DND-41 (cell line): ENCODE results near the gene SRSF12.
"Not testable (repeated sequence)": the region's sequence is repeated elsewhere in the genome, so short reads cannot be mapped to it uniquely, and the experiment has no call there.

Experiments
- ATAC-seq: fragments of 200-7000 bp; cut with Tn5 transposase; 3 replicates; pipeline ENCODE4 v1.9.1; 2021; ENCODE audit warnings: low read depth; ENCODE audit not compliant: insufficient read depth
- DNase-seq: peaks from one replicate; pipeline ENCODE4 v3.0.0-alpha.2; 2020
- H2AFZ ChIP-seq: 2 replicates; pipeline ENCODE4 v1.6.0; 2012; ENCODE audit warnings: low read depth, low read length
- H3K27ac ChIP-seq: 2 replicates; pipeline ENCODE4 v1.5.1; 2012; ENCODE audit warnings: low read length, inconsistent platforms
- H3K27me3 ChIP-seq: fragments of 200-600 bp; sonication (generic); 2 replicates; pipeline ENCODE4 v1.6.0; 2012; ENCODE audit warnings: low read length, mild to moderate bottlenecking, inconsistent platforms; ENCODE audit not compliant: insufficient read depth, poor library complexity
- H3K36me3 ChIP-seq: 2 replicates; pipeline ENCODE4 v1.5.1; 2012; ENCODE audit warnings: low read length, inconsistent platforms; ENCODE audit not compliant: insufficient read depth
- H3K4me1 ChIP-seq: 2 replicates; pipeline ENCODE4 v1.5.1; 2012; ENCODE audit warnings: mild to moderate bottlenecking, low read length; ENCODE audit not compliant: insufficient read depth
- H3K4me2 ChIP-seq: 2 replicates; pipeline ENCODE4 v1.6.0; 2012; ENCODE audit warnings: mild to moderate bottlenecking, moderate library complexity, low read length, inconsistent platforms; ENCODE audit not compliant: insufficient read depth
- H3K4me3 ChIP-seq, 2 experiments: fragments of 200-600 bp in 1 of 2; shearing (Covaris generic) in 1 of 2; 2 replicates each; pipeline ENCODE4 v1.5.1; 2012 to 2016; ENCODE audit warnings: inconsistent platforms in 2 of 2, low read length in 2 of 2, mild to moderate bottlenecking in 2 of 2, low read depth in 1 of 2, moderate library complexity in 1 of 2
- H3K79me2 ChIP-seq: 2 replicates; pipeline ENCODE4 v1.6.0; 2012; ENCODE audit warnings: low read length, inconsistent platforms; ENCODE audit not compliant: insufficient read depth
- H3K9ac ChIP-seq: 2 replicates; pipeline ENCODE4 v1.6.0; 2012; ENCODE audit warnings: low read depth, mild to moderate bottlenecking, inconsistent platforms, low read length, moderate library complexity
- H3K9me3 ChIP-seq: 2 replicates; pipeline ENCODE4 v1.5.1; 2012; ENCODE audit warnings: low read length, moderate library complexity, mild to moderate bottlenecking, inconsistent platforms; ENCODE audit not compliant: insufficient read depth, severe bottlenecking
- H4K20me1 ChIP-seq: 2 replicates; pipeline ENCODE4 v1.6.0; 2012; ENCODE audit warnings: low read length; ENCODE audit not compliant: insufficient read depth
- EZH2 ChIP-seq: IDR thresholded peaks from 3 replicates; pipeline ENCODE4 v1.6.1; 2012; ENCODE audit warnings: borderline replicate concordance, low read depth, mild to moderate bottlenecking, moderate library complexity, low read length, inconsistent platforms; ENCODE audit not compliant: severe bottlenecking
- TF ChIP-seq, protein P1 (sequence below): IDR thresholded peaks from 2 replicates; pipeline ENCODE4 v1.5.1; 2012; ENCODE audit warnings: borderline replicate concordance, low read length, moderate library complexity, mild to moderate bottlenecking; ENCODE audit not compliant: poor library complexity, severe bottlenecking; ENCODE audit errors: extremely low read depth

The SRSF12 gene

DNA sequence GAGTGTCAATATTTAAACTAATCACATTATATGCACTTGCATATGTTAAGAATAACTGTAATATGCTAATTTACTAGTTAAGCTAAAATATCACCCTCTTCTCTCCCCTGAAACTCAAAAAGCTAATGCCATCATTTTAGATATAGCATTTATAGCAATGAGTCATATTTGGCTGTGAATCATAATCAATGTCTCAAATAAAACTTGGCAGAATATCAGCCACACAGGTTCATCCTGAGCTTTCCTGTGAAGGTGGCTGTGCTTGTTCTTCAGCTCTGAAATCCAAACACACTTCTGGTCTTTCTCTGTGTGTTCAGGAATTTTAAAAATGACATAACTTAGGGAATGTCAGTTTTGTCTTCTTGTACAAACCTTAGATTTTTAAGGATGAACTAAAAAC lies 50.1 kb downstream of the SRSF12 start:
- Histone ChIP-seq H2AFZ (no peak overlapping the region), H3K36me3 (no peaks in the 10 kb centered on the region), H3K9ac (no peak overlapping the region), H3K27me3 (no peaks in the 10 kb centered on the region), H3K4me2 (no peak overlapping the region), H3K4me3 (no peak overlapping the region), H4K20me1 (no peaks in the 10 kb centered on the region), H3K79me2 (no peaks in the 10 kb centered on the region), H3K4me1 (no peaks in the 10 kb centered on the region), H3K9me3 (no peaks in the 10 kb centered on the region), H3K27ac (no peak overlapping the region)
- ATAC-seq = no peak
- no peak for DNase-seq
- TF ChIP-seq EZH2 = no peak
- TF ChIP-seq, protein P1, sequence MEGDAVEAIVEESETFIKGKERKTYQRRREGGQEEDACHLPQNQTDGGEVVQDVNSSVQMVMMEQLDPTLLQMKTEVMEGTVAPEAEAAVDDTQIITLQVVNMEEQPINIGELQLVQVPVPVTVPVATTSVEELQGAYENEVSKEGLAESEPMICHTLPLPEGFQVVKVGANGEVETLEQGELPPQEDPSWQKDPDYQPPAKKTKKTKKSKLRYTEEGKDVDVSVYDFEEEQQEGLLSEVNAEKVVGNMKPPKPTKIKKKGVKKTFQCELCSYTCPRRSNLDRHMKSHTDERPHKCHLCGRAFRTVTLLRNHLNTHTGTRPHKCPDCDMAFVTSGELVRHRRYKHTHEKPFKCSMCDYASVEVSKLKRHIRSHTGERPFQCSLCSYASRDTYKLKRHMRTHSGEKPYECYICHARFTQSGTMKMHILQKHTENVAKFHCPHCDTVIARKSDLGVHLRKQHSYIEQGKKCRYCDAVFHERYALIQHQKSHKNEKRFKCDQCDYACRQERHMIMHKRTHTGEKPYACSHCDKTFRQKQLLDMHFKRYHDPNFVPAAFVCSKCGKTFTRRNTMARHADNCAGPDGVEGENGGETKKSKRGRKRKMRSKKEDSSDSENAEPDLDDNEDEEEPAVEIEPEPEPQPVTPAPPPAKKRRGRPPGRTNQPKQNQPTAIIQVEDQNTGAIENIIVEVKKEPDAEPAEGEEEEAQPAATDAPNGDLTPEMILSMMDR = no peak

GRCh38 chr6:89066940-89067646 lies 50.8 kb downstream of the SRSF12 start:
- H2AFZ ChIP-seq = no peak overlapping the region
- no peaks in the 10 kb centered on the region for H4K20me1 ChIP-seq
- H3K79me2 ChIP-seq = no peaks in the 10 kb centered on the region
- H3K4me3 ChIP-seq = no peak overlapping the region
- no peak overlapping the region for H3K4me2 ChIP-seq
- H3K27ac ChIP-seq = no peak overlapping the region
- H3K9ac ChIP-seq = no peak overlapping the region
- H3K27me3 ChIP-seq = no peaks in the 10 kb centered on the region
- TF ChIP-seq, protein P1 = no peak
- no peak for TF ChIP-seq EZH2
- H3K36me3 ChIP-seq = no peaks in the 10 kb centered on the region
- ATAC-seq = no peak
- DNase-seq = no peak
- no peaks in the 10 kb centered on the region for H3K4me1 ChIP-seq
- H3K9me3 ChIP-seq = no peaks in the 10 kb centered on the region

- not testable (repeated sequence) for ATAC-seq
These were observed 51.8 kb downstream of the SRSF12 start for GRCh38 chr6:89066121-89066520.

DNA sequence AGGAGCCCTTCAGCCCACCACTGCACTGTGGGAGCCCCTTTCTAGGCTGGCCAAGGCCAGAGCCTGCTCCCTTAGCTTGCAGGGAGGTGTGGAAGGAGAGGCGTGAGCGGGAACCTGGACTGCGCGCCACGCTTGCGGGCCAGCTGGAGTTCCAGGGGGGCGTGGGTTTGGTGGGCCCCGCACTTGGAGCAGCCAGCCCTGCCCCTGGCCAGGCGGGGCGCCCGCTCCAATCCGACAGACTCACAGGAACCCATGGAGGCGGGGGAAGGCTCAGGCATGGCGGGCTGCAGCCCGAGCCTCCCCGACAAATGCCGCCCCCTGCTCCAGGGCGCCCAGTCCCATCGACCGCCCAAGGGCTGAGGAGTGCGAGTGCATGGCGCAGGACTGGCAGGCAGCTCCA lies 52.9 kb downstream of the SRSF12 start:
- not testable (repeated sequence) for H3K4me1 ChIP-seq, H3K4me2 ChIP-seq, H3K79me2 ChIP-seq, H3K4me3 ChIP-seq, H2AFZ ChIP-seq, H4K20me1 ChIP-seq, H3K27me3 ChIP-seq, DNase-seq, H3K9me3 ChIP-seq, ATAC-seq, H3K9ac ChIP-seq, H3K36me3 ChIP-seq, H3K27ac ChIP-seq

More at GRCh38 chr6:89066121-89066520, 51.8 kb downstream of the SRSF12 start:
- not testable (repeated sequence) for H4K20me1 ChIP-seq, H3K27ac ChIP-seq, H3K4me1 ChIP-seq, H3K9ac ChIP-seq, DNase-seq, H3K4me2 ChIP-seq, H3K4me3 ChIP-seq, H3K79me2 ChIP-seq, H2AFZ ChIP-seq, H3K27me3 ChIP-seq, H3K36me3 ChIP-seq, H3K9me3 ChIP-seq
